ENCODE results near the gene PGRMC2. TPM values are rescaled to one million over a fixed set of nuclear protein-coding genes. Genes with fewer than 3 reads are reported as not detected.

The PGRMC2 gene
- total and polyA plus RNA-seq, 4 donors, result 28.9 to 44.3 (median 32.1) TPM

- no peak for DNase-seq (ENCODE audit: low spot score)
- no peak overlapping the region for H3K27ac ChIP-seq (ENCODE audit: low read depth in 1 of 2, low read length in 2 of 2)
- H3K9me3 ChIP-seq (ENCODE audit: control insufficient read depth in 4 of 4, low read length in 3 of 4), result no peaks in the 10 kb centered on the region
- no peaks in the 10 kb centered on the region for H3K27me3 ChIP-seq (ENCODE audit: control insufficient read depth in 4 of 4, insufficient read depth in 4 of 4, low read length in 3 of 4)
- H3K9ac ChIP-seq (ENCODE audit: low read depth in 1 of 2, low read length in 2 of 2), result no peak overlapping the region
- WGBS, result 97% methylated on average over 4 of the region's 4 CpGs
- TF ChIP-seq MAX (IDR thresholded peaks at IDR 0.05) (no peak), RXRA (IDR thresholded peaks at IDR 0.05) (no peak), REST (IDR thresholded peaks at IDR 0.05) (no peak), GABPA (IDR thresholded peaks at IDR 0.05 in 1 of 2, conservative IDR thresholded peaks at IDR 0.05 in 1 of 2) (no peak), EGR1 (IDR thresholded peaks at IDR 0.05; ENCODE audit: low read depth in 2 of 2) (no peak), FOXA2 (IDR thresholded peaks at IDR 0.05) (no peak), YY1 (IDR thresholded peaks at IDR 0.05) (no peak), SP1 (IDR thresholded peaks at IDR 0.05) (no peak), TAF1 (conservative IDR thresholded peaks at IDR 0.05) (no peak), RAD21 (IDR thresholded peaks at IDR 0.05) (no peak), HNF4G (IDR thresholded peaks at IDR 0.05) (no peak), HNF4A (conservative IDR thresholded peaks at IDR 0.05) (no peak), JUND (IDR thresholded peaks at IDR 0.05) (no peak), NR2F2 (IDR thresholded peaks at IDR 0.05) (no peak), FOXA1 (IDR thresholded peaks at IDR 0.05) (no peak), ZBTB33 (IDR thresholded peaks at IDR 0.05) (no peak), CTCF (IDR thresholded peaks at IDR 0.05; ENCODE audit: low read depth, low read length, missing input control) (no peak), ATF3 (IDR thresholded peaks at IDR 0.05) (no peak)
- no peak overlapping the region for H3K4me3 ChIP-seq (ENCODE audit: low read depth in 1 of 3, low read length in 3 of 3)
- H3K36me3 ChIP-seq (ENCODE audit: control insufficient read depth in 4 of 4, insufficient read depth in 3 of 4, low read depth in 1 of 4, low read length in 3 of 4), result no peaks in the 10 kb centered on the region
- H3K4me1 ChIP-seq (ENCODE audit: control insufficient read depth in 4 of 4, insufficient read depth in 4 of 4, low read length in 3 of 4), result peaks cover 0 to 9% (median 2%) of the 10 kb centered on the region in 4 donors
Measured at GRCh38 chr4:128242601-128243000, 45.0 kb downstream of the PGRMC2 start.
